Body of pancreas (tissue), 4 donors: ENCODE data around the gene HOXC12.

Experiments used
- CTCF ChIP-seq, 7 experiments: fragments of 450-650 bp in 4 of 7; fragments of 200-600 bp in 3 of 7; sonication (generic) in 3 of 7; IDR thresholded peaks; one replicate each; pipeline ENCODE4 v1.5.1; 2016 to 2019; ENCODE audit warnings: antibody characterized with exemption in 7 of 7
- POLR2A ChIP-seq, 3 donors: fragments of 450-650 bp; IDR thresholded peaks; one replicate each; pipeline ENCODE4 v1.6.1; 2016; ENCODE audit warnings: antibody characterized with exemption in 3 of 3, mild to moderate bottlenecking in 2 of 3

- TF ChIP-seq CTCF (IDR thresholded peaks at IDR 0.05) (no peak), POLR2A (IDR thresholded peaks at IDR 0.05) (no peak)
Measured at GRCh38 chr12:53994264-53995001, 39.7 kb downstream of the HOXC12 start.
